IPS-18c (cell line): Measurements from ENCODE around the gene SPTSSB.

Experiments used
- H3K4me3 ChIP-seq: 2 replicates; pipeline ENCODE4 v1.7.0; 2013; ENCODE audit warnings: low read depth, mild to moderate bottlenecking, low read length, moderate library complexity; ENCODE audit not compliant: insufficient read depth
- H3K9me3 ChIP-seq: one replicate; pipeline ENCODE4 v1.6.1; 2013; ENCODE audit warnings: mild to moderate bottlenecking, low read length, moderate library complexity; ENCODE audit not compliant: control insufficient read depth, insufficient read depth

The SPTSSB gene

GRCh38 chr3:161319867-161320266 is 51.5 kb downstream of the SPTSSB start:
- H3K4me3 ChIP-seq: no peak overlapping the region
- peaks cover 4% of the 10 kb centered on the region for H3K9me3 ChIP-seq

GRCh38 chr3:161317077-161317476 is 54.2 kb downstream of the SPTSSB start:
- H3K4me3 ChIP-seq: no peak overlapping the region
- peaks cover 4% of the 10 kb centered on the region for H3K9me3 ChIP-seq

DNA sequence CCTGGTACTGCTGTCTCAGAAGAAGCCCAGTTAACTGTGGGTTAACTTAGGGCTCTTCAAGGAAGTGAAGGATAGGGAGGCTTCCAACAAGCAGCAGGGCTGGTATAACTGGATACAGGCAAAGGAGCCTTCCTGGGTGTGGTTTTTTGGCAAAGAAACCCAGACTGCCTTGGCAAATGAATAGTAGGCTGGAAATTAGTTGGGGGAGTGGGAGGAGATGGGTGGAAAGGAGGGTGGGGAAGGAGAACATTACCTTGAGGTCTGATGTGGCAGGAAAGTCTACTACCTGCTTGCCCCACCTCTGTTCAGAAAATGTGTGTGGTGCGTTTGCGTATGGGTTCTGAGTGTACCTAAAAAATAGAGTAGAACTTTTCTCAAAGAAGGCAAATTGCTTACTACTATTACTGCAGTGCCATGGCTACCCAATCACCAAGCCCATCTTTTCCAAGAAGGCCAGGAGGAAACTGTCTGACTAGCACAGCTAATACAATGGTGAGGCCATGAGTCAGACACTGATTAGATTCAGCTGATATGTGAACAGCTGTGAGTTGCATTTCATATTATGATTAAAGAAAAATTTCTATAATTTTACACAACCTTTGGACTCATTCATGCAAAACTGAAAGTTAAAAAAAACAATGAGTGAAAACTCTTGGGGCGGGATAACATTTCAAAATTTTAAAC is 55.2 kb downstream of the SPTSSB start:
- Histone ChIP-seq H3K4me3 (no peak overlapping the region), H3K9me3 (peaks cover 4% of the 10 kb centered on the region)

DNA sequence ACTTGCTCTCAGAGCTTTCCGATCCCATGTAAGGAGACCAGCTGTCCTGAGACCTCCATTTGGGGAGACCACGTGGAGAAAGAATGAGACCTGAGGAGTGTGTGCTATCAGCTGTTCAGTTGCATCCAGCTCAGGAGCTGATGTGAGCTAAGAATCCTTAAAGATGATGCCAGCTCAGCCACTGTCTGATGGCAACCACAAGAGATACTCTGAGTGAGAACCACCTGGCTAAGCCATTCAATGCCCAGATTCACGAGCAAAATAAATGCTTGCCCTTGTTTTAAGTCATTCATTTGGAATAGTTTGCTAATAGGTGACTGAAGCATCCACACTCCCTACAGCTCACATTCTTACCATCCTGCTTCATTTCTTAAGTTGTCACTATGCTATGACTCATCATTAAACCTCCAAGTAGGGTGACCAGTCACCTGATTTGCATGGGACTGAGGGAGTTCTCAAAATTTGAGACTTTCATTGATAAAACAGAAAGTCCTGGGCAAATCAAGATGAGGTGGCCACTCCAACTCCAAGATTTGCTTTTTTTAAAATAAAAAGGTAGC is 56.4 kb downstream of the SPTSSB start:
- H3K4me3 ChIP-seq: no peak overlapping the region
- H3K9me3 ChIP-seq: peaks cover 4% of the 10 kb centered on the region

DNA sequence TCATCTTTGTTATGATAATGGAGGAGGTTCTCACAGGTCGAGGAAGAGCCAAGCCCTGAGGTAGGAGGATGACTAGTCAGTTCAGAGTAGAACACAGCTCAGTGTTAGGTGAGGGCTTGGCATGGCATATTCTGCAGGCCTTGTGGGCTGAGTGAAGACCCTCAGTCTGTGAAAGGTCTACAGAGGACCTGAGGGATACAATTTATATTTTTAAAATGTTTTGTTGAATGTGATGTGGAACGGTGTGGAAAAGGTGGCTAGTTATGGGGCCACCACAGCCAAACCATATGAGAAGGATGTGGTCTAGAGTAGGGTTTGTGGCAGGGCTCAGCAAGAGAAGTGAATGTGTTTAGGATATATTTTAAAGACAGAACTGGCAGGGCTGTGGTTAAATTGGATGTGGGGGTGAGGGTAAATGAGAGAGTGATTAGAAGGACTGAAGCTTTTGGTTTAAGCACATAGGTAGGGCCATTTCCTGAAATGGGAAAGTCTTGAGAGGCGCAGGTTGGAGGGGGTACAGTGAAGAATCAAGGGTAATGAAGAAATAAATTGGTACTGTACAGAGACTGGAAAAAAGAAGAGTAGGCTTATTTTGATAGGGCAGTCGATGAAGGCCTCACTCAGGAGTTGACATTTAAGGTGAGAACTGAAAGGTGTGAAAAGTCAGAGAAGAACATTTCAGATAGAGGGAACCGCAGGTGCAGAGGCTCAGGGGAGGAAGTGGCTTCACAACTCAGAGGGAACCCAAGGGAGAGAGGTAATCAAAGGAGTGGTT is 60.5 kb downstream of the SPTSSB start:
- H3K9me3 ChIP-seq: no peaks in the 10 kb centered on the region

GRCh38 chr3:161305095-161305991 is 66.0 kb downstream of the SPTSSB start:
- Histone ChIP-seq H3K4me3 (no peak overlapping the region), H3K9me3 (no peaks in the 10 kb centered on the region)

More for the DNA sequence above, 60.5 kb downstream of the SPTSSB start:
- H3K4me3 ChIP-seq: no peak overlapping the region

DNA sequence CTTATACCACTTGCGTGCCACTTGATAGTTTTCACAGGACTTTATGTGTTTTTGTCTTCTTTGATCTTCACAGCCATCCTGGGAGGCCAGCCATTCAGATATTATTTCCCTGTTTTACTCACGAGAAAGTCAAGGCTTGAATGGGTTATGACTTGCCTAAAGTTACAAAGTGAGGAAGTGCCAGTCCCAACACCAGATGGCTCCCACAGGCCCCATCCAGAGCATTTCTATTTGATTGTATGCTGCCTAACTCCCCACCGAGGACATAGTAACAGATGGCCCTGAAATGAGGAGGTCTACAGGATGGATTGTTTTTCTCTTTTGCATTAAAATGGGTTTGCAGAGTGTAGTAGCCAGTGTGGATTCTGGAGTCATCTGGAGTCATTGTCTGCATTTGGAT is 74.5 kb downstream of the SPTSSB start:
- Histone ChIP-seq H3K4me3 (no peak overlapping the region), H3K9me3 (no peaks in the 10 kb centered on the region)

DNA sequence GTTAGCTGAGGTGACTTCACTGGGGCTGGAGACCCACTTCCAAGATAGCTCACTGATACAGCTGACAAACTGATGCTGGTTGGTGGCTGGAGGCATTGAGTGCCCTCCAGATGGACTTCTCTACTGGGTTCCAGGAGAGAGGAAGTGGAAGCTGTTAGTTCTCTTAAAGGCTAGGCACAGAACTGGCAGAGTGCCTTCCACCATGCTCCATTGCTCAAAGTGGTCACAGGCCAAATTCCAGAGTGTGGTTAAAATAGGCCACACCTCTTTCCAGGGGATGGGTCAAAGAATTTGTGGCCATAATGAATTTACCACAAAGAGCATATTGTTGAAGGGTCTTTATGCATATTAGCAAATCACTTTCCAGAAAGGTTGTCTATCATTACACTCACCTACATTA is 76.0 kb downstream of the SPTSSB start:
- Histone ChIP-seq H3K4me3 (no peak overlapping the region), H3K9me3 (no peaks in the 10 kb centered on the region)
